Lower leg skin (tissue), 3 donors: ENCODE results near the gene LRFN2.

Experiments used
- CTCF ChIP-seq, 3 donors: fragments of 450-650 bp; IDR thresholded peaks; one replicate each; pipeline ENCODE4 v1.5.1; 2016; ENCODE audit warnings: antibody characterized with exemption in 3 of 3, mild to moderate bottlenecking in 3 of 3, moderate library complexity in 2 of 3
- POLR2A ChIP-seq, 2 donors: fragments of 450-650 bp; IDR thresholded peaks; one replicate each; pipeline ENCODE4 v1.6.1; 2016 to 2017; ENCODE audit warnings: antibody characterized with exemption in 2 of 2, mild to moderate bottlenecking in 1 of 2, moderate library complexity in 1 of 2

- TF ChIP-seq POLR2A (IDR thresholded peaks at IDR 0.05): no peak
- no peak for TF ChIP-seq CTCF (IDR thresholded peaks at IDR 0.05)
These were observed 242.5 kb downstream of the LRFN2 start for GRCh38 chr6:40344566-40345167.
